Neuronal stem cell (in vitro differentiated cells): Measurements from ENCODE around the gene ATP11A.

Experiments
- DNase-seq: peaks from one replicate; pipeline ENCODE4 v3.0.0-alpha.2; 2013; ENCODE audit warnings: low spot score
- H2AFZ ChIP-seq: one replicate; pipeline ENCODE4 v1.6.1; 2013; ENCODE audit warnings: mild to moderate bottlenecking, low read length, inconsistent platforms
- H2AK5ac ChIP-seq: 2 replicates; pipeline ENCODE4 v1.6.1; 2013; ENCODE audit warnings: low read depth, mild to moderate bottlenecking, inconsistent platforms, low read length, moderate library complexity, mixed read lengths
- H2BK120ac ChIP-seq: 2 replicates; pipeline ENCODE4 v1.6.1; 2013; ENCODE audit warnings: low read depth, mild to moderate bottlenecking, inconsistent platforms, low read length, moderate library complexity, mixed read lengths
- H2BK12ac ChIP-seq: one replicate; pipeline ENCODE4 v1.6.1; 2013; ENCODE audit warnings: low read length, inconsistent platforms
- H2BK15ac ChIP-seq: 2 replicates; pipeline ENCODE4 v1.6.1; 2013; ENCODE audit warnings: mild to moderate bottlenecking, low read length, inconsistent platforms, mixed read lengths
- H2BK5ac ChIP-seq: one replicate; pipeline ENCODE4 v1.6.1; 2013; ENCODE audit warnings: inconsistent platforms, mild to moderate bottlenecking, low read length, moderate library complexity
- H3K14ac ChIP-seq: one replicate; pipeline ENCODE4 v1.6.1; 2013; ENCODE audit warnings: low read length, inconsistent platforms
- H3K18ac ChIP-seq: 2 replicates; pipeline ENCODE4 v1.6.1; 2013; ENCODE audit warnings: low read length, inconsistent platforms
- H3K23ac ChIP-seq: 2 replicates; pipeline ENCODE4 v1.6.1; 2013; ENCODE audit warnings: low read depth, mild to moderate bottlenecking, mixed read lengths, low read length, inconsistent platforms; ENCODE audit not compliant: poor library complexity
- H3K27ac ChIP-seq: replicated peaks from 3 replicates; pipeline ENCODE4 v1.5.1; 2013; ENCODE audit warnings: low read length, inconsistent platforms
- H3K27me3 ChIP-seq, 3 experiments: 2 replicates each; pipeline ENCODE4 v1.6.1; 2013; ENCODE audit warnings: low read length in 3 of 3, mild to moderate bottlenecking in 2 of 3, inconsistent platforms in 1 of 3, low read depth in 1 of 3, mixed read lengths in 1 of 3, moderate library complexity in 1 of 3; ENCODE audit not compliant: control insufficient read depth in 3 of 3, insufficient read depth in 3 of 3
- H3K36me3 ChIP-seq, 2 donors: replicated peaks in 1 of 2; 2 replicates each; pipeline ENCODE4 v1.6.1; 2013; ENCODE audit warnings: low read length in 2 of 2; ENCODE audit not compliant: control insufficient read depth in 2 of 2, insufficient read depth in 2 of 2
- H3K4ac ChIP-seq: 2 replicates; pipeline ENCODE4 v1.6.1; 2013; ENCODE audit warnings: inconsistent platforms, mild to moderate bottlenecking, low read length, moderate library complexity
- H3K4me1 ChIP-seq, 2 donors: 1 replicate in 1 of 2; 2 replicates in 1 of 2; pipeline ENCODE4 v1.6.1; 2013; ENCODE audit warnings: low read length in 2 of 2, low read depth in 1 of 2; ENCODE audit not compliant: control insufficient read depth in 2 of 2, insufficient read depth in 1 of 2
- H3K4me2 ChIP-seq: one replicate; pipeline ENCODE4 v1.6.1; 2013; ENCODE audit warnings: mild to moderate bottlenecking, low read length, inconsistent platforms; ENCODE audit not compliant: insufficient read depth, poor library complexity, severe bottlenecking
- H3K4me3 ChIP-seq, 2 donors: 2 replicates each; pipeline ENCODE4 v1.5.1; 2013; ENCODE audit warnings: low read length in 2 of 2, mild to moderate bottlenecking in 2 of 2, inconsistent platforms in 1 of 2, moderate library complexity in 1 of 2
- H3K79me1 ChIP-seq: one replicate; pipeline ENCODE4 v1.6.1; 2013; ENCODE audit warnings: low read depth, mild to moderate bottlenecking, inconsistent platforms, low read length, moderate library complexity
- H3K9ac ChIP-seq: one replicate; pipeline ENCODE4 v1.6.1; 2013; ENCODE audit warnings: mild to moderate bottlenecking, low read depth, low read length, inconsistent platforms; ENCODE audit not compliant: poor library complexity
- H3K9me3 ChIP-seq, 2 donors: replicated peaks in 1 of 2; 2 replicates each; pipeline versions ENCODE3 to v1.6.1; 2013; ENCODE audit warnings: low read length in 2 of 2, mild to moderate bottlenecking in 2 of 2, inconsistent platforms in 1 of 2, low read depth in 1 of 2, mixed read lengths in 1 of 2, moderate library complexity in 1 of 2; ENCODE audit not compliant: control insufficient read depth in 2 of 2, insufficient read depth in 1 of 2
- H4K8ac ChIP-seq: one replicate; pipeline ENCODE4 v1.6.1; 2013; ENCODE audit warnings: low read depth, mild to moderate bottlenecking, inconsistent platforms, low read length, moderate library complexity
- H4K91ac ChIP-seq: one replicate; pipeline ENCODE4 v1.6.1; 2013; ENCODE audit warnings: low read length, low read depth, mild to moderate bottlenecking, inconsistent platforms; ENCODE audit not compliant: poor library complexity
- WGBS, 2 donors: extraction: QIAGEN DNeasy Blood & Tissue Kit; methylation state at CpG; one replicate each; pipeline ENCODE4 v1.1.7; 2013; ENCODE audit warnings: missing lambda C conversion rate in 2 of 2, mixed read lengths in 1 of 2; ENCODE audit not compliant: insufficient read length in 2 of 2, insufficient replicate concordance in 1 of 2; ENCODE audit errors: extremely low coverage in 2 of 2; 5-methylcytosine and 5-hydroxymethylcytosine counted together

Gene ATP11A

GRCh38 chr13:112885242-112885781 is 195.5 kb downstream of the ATP11A start:
- Histone ChIP-seq H2BK5ac (no peak overlapping the region), H3K23ac (no peak overlapping the region), H2AK5ac (peak overlapping the region; percentile 9), H2BK120ac (no peak overlapping the region), H3K14ac (no peak overlapping the region), H2BK12ac (no peak overlapping the region), H3K4me1 (peaks cover 2 to 10% of the 10 kb centered on the region in 2 donors), H3K79me1 (peaks cover 2% of the 10 kb centered on the region), H3K18ac (peak overlapping the region; percentile 18), H3K4me3 (peak overlapping the region in 1 of 2 donors; percentile 17), H3K36me3 (peaks cover 4 to 22% of the 10 kb centered on the region in 2 donors), H2AFZ (peak overlapping the region; percentile 89), H4K91ac (peak overlapping the region; percentile 7), H3K27ac (peak overlapping the region; percentile 34), H3K9me3 (peaks cover 0 to 3% of the 10 kb centered on the region in 2 donors), H3K9ac (peak overlapping the region; percentile 80), H2BK15ac (no peak overlapping the region), H3K27me3 (no peaks in the 10 kb centered on the region), H4K8ac (peak overlapping the region; percentile 19), H3K4me2 (no peak overlapping the region), H3K4ac (no peak overlapping the region)
- no CpG with 5 or more reads among the region's 19 CpGs for WGBS, 2 donors
- no peak for DNase-seq

DNA sequence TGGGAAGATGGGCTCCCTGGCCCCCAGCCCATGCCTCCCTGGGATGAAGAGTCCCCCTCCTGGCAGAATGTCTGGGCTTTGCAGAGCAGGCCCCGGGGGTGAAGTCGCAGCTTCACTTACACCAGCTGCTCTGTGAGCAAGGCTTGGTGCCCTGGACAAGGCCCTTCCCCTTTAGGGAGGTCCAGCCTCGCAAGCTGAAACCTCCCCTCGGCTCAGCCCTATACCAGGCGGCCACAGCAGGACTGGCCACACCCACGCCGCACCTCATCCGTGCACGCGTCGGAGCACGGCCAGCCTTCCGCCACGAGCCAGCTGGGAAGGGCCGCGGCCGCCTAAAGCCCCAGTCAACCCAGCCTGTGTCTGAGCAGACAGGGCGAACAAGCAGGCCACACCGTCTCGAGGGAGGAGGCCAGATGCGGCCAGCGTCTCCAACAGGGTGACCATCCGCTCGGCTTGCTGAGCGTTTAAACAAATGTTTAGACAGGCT is 196.0 kb downstream of the ATP11A start:
- peak overlapping the region in 1 of 2 donors; percentile 44 for H3K4me3 ChIP-seq

GRCh38 chr13:112887151-112887550 is 197.3 kb downstream of the ATP11A start:
- H2AK5ac ChIP-seq = peak overlapping the region; percentile 95
- H2BK12ac ChIP-seq = no peak overlapping the region
- H3K9ac ChIP-seq = no peak overlapping the region
- H3K4me2 ChIP-seq = no peak overlapping the region
- H3K79me1 ChIP-seq = peaks cover 2% of the 10 kb centered on the region
- no peak overlapping the region for H3K27ac ChIP-seq
- no peak overlapping the region for H3K4ac ChIP-seq
- H3K14ac ChIP-seq = no peak overlapping the region
- peak overlapping the region; percentile 3 for H2BK15ac ChIP-seq
- H4K8ac ChIP-seq = no peak overlapping the region
- peak overlapping the region; percentile 72 for H2BK5ac ChIP-seq
- peaks cover 0 to 3% of the 10 kb centered on the region in 2 donors for H3K9me3 ChIP-seq
- H3K27me3 ChIP-seq = peaks cover 0 to 7% (median 0%) of the 10 kb centered on the region in 3 experiments
- WGBS, 2 donors = no CpG with 5 or more reads among the region's 6 CpGs
- H4K91ac ChIP-seq = no peak overlapping the region
- H3K18ac ChIP-seq = peak overlapping the region; percentile 66
- peaks cover 18 to 23% of the 10 kb centered on the region in 2 donors for H3K4me1 ChIP-seq
- H3K23ac ChIP-seq = peak overlapping the region; percentile 80
- DNase-seq = no peak
- no peak overlapping the region for H2AFZ ChIP-seq
- no peak overlapping the region for H2BK120ac ChIP-seq
- no peak overlapping the region for H3K4me3 ChIP-seq
- H3K36me3 ChIP-seq = peaks cover 0 to 11% of the 10 kb centered on the region in 2 donors

More for the DNA sequence above, 196.0 kb downstream of the ATP11A start:
- Histone ChIP-seq H3K14ac (no peak overlapping the region), H3K18ac (peak overlapping the region; percentile 87), H2BK5ac (no peak overlapping the region), H3K79me1 (no peaks in the 10 kb centered on the region), H2BK120ac (no peak overlapping the region), H4K8ac (no peak overlapping the region), H3K4ac (no peak overlapping the region), H3K4me2 (peak overlapping the region; percentile 43), H4K91ac (peak overlapping the region; percentile 7), H2AK5ac (peak overlapping the region; percentile 9), H3K27ac (peak overlapping the region; percentile 34), H2AFZ (peak overlapping the region; percentile 89), H3K4me1 (peaks cover 5 to 11% of the 10 kb centered on the region in 2 donors), H3K36me3 (peaks cover 0 to 18% of the 10 kb centered on the region in 2 donors), H2BK15ac (no peak overlapping the region), H2BK12ac (no peak overlapping the region), H3K9ac (peak overlapping the region; percentile 80), H3K27me3 (peaks cover 0 to 2% (median 0%) of the 10 kb centered on the region in 3 experiments), H3K23ac (peak overlapping the region; percentile 36), H3K9me3 (peaks cover 0 to 3% of the 10 kb centered on the region in 2 donors)
- peak; percentile 74 for DNase-seq
- WGBS, 2 donors = no CpG with 5 or more reads among the region's 25 CpGs

- no peak for DNase-seq
- H2AK5ac ChIP-seq = peak overlapping the region; percentile 95
These were observed 197.7 kb downstream of the ATP11A start for GRCh38 chr13:112887557-112887991.

More at GRCh38 chr13:112887557-112887991, 197.7 kb downstream of the ATP11A start:
- Histone ChIP-seq H3K23ac (peak overlapping the region; percentile 80), H3K4me2 (no peak overlapping the region), H3K27ac (no peak overlapping the region), H2BK12ac (no peak overlapping the region), H3K4me1 (peaks cover 22 to 27% of the 10 kb centered on the region in 2 donors), H3K18ac (peak overlapping the region; percentile 59), H2BK120ac (no peak overlapping the region), H2BK15ac (peak overlapping the region; percentile 37), H4K8ac (no peak overlapping the region), H3K4me3 (no peak overlapping the region), H3K27me3 (peaks cover 0 to 7% (median 0%) of the 10 kb centered on the region in 3 experiments), H2AFZ (no peak overlapping the region), H3K36me3 (peaks cover 0 to 7% of the 10 kb centered on the region in 2 donors), H4K91ac (no peak overlapping the region), H3K9ac (no peak overlapping the region), H3K4ac (no peak overlapping the region), H2BK5ac (peak overlapping the region; percentile 72), H3K9me3 (peaks cover 0 to 3% of the 10 kb centered on the region in 2 donors), H3K79me1 (peaks cover 2% of the 10 kb centered on the region), H3K14ac (no peak overlapping the region)
- no CpG with 5 or more reads among the region's 10 CpGs for WGBS, 2 donors
